Sigmoid colon (tissue), 7 donors: ENCODE measurements around the gene RASSF10. TPM values are rescaled to one million over a fixed set of nuclear protein-coding genes. Genes with fewer than 3 reads are reported as not detected.

ENCODE experiments used
- DNase-seq: peaks from one replicate; pipeline ENCODE4 v3.0.0-alpha.2; 2019
- H3K27ac ChIP-seq, 4 donors: fragments of 200-600 bp; sonication (generic); one replicate each; pipeline ENCODE4 v1.5.1; 2016 to 2019; ENCODE audit warnings: mild to moderate bottlenecking in 1 of 4
- H3K27me3 ChIP-seq, 3 donors: fragments of 200-600 bp; sonication (generic); one replicate each; pipeline ENCODE4 v1.5.1; 2019; ENCODE audit warnings: mild to moderate bottlenecking in 1 of 3
- H3K36me3 ChIP-seq, 4 donors: fragments of 200-600 bp; sonication (generic); one replicate each; pipeline ENCODE4 v1.5.1; 2016 to 2019
- H3K4me1 ChIP-seq, 4 donors: fragments of 200-600 bp; sonication (generic); one replicate each; pipeline ENCODE4 v1.5.1; 2017 to 2019
- H3K4me3 ChIP-seq, 4 donors: fragments of 200-600 bp; sonication (generic); one replicate each; pipeline ENCODE4 v1.5.1; 2017 to 2019; ENCODE audit warnings: mild to moderate bottlenecking in 2 of 4, moderate library complexity in 1 of 4
- H3K9me3 ChIP-seq, 4 donors: fragments of 200-600 bp in 3 of 4; sonication (generic) in 3 of 4; one replicate each; pipeline versions ENCODE4 v1.5.1 to v1.6.1; 2013 to 2019
- EP300 ChIP-seq, 4 donors: sonication (generic); formaldehyde crosslinking; IDR thresholded peaks; one replicate each; pipeline ENCODE4 v1.6.1; 2017; ENCODE audit warnings: antibody characterized with exemption in 4 of 4
- POLR2A ChIP-seq, 2 donors: fragments of 450-650 bp; IDR thresholded peaks; one replicate each; pipeline ENCODE4 v1.6.1; 2016; ENCODE audit warnings: antibody characterized with exemption in 2 of 2, mild to moderate bottlenecking in 2 of 2, moderate library complexity in 2 of 2
- POLR2AphosphoS5 ChIP-seq, 4 donors: sonication (generic); formaldehyde crosslinking; IDR thresholded peaks; one replicate each; pipeline ENCODE4 v1.6.1; 2017; ENCODE audit warnings: antibody characterized with exemption in 4 of 4
- WGBS, 2 donors: extraction: QIAGEN DNeasy Blood & Tissue Kit; methylation state at CpG; one replicate each; pipeline ENCODE4 v1.1.7; 2013; 5-methylcytosine and 5-hydroxymethylcytosine counted together
- intact Hi-C: fragments of 100-400 bp; cut with DNase I; formaldehyde crosslinking; loops from one replicate; pipeline ENCODE4 v1.15.1; 2023
- polyA plus RNA-seq, 3 donors: library from polyadenylated mRNA; stranded (reverse); fragments of 200-250 nt; gene quantifications; one replicate each; pipeline ENCODE4 v1.2.3, GENCODE V29; 2013
- total RNA-seq, 4 donors: library from RNA; depleted of rRNA; stranded (reverse); fragments of >200 nt; gene quantifications; one replicate each; pipeline ENCODE4 v1.1.0, GENCODE V29; 2016
- TF ChIP-seq, protein P1 (sequence below), 4 experiments: fragments of 450-650 bp in 3 of 4; fragments of 200-600 bp in 1 of 4; IDR thresholded peaks; one replicate each; pipeline ENCODE4 v1.5.1; 2016 to 2019; ENCODE audit warnings: antibody characterized with exemption in 4 of 4, mild to moderate bottlenecking in 3 of 4, moderate library complexity in 2 of 4
- donor health status: healthy with polysubstance abuse.
- donor health status: Bipolar disorder and iron deficiency.
- donor health status: healthy.

The RASSF10 gene
- total and polyA plus RNA-seq, 7 donors, result under 0.01 to 0.60 (median 0.38) TPM; not detected in 3

DNA sequence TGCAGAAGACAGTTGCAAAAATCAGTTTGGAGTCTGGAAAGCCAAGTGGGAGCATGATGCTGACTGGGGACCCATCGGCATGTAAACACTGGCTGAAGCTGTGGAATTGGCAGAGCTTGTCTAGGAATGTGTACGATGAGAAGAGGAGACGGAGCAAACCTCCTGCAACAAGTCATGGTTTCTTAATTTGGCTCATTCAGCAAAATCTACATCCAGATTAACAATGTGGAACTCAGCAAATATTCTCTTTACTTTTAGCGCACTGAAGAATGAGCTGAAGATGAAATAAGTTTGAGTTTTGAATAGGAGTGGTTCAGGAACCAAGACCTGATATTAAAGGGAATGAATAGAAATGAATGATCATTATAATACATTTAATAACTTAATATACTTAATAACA, 26.6 kb downstream of the RASSF10 start:
- 87 to 91% methylated on average over 4 of the region's 4 CpGs for WGBS, 2 donors

DNA sequence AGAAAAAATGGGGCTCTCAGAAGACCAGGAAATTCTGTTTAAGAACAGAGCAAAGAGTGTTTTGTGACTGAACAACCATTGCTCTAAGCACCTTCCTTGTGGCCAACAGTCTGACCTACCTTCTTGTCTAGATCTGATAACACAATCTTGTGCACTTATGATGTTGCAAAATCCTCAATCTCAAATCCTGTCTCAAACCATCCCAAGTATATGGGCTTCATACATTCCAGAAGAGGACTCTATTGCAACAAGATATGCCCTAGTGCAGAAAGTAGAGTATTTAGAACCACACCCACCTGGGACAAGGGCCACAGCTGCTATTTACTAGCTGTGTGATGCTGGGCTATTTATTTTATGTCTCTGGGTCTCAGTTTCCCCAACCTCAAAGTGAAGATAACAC, 27.1 kb downstream of the RASSF10 start:
- no peak overlapping the region for H3K27ac ChIP-seq
- no peak overlapping the region for H3K4me3 ChIP-seq
- H3K4me1 ChIP-seq, result no peaks in the 10 kb centered on the region
- no peak for DNase-seq
- H3K9me3 ChIP-seq, result no peaks in the 10 kb centered on the region
- no peak for TF ChIP-seq POLR2A (IDR thresholded peaks at IDR 0.05)
- TF ChIP-seq POLR2AphosphoS5 (IDR thresholded peaks at IDR 0.05), result no peak
- TF ChIP-seq EP300 (IDR thresholded peaks at IDR 0.05), result no peak
- TF ChIP-seq, protein P1, sequence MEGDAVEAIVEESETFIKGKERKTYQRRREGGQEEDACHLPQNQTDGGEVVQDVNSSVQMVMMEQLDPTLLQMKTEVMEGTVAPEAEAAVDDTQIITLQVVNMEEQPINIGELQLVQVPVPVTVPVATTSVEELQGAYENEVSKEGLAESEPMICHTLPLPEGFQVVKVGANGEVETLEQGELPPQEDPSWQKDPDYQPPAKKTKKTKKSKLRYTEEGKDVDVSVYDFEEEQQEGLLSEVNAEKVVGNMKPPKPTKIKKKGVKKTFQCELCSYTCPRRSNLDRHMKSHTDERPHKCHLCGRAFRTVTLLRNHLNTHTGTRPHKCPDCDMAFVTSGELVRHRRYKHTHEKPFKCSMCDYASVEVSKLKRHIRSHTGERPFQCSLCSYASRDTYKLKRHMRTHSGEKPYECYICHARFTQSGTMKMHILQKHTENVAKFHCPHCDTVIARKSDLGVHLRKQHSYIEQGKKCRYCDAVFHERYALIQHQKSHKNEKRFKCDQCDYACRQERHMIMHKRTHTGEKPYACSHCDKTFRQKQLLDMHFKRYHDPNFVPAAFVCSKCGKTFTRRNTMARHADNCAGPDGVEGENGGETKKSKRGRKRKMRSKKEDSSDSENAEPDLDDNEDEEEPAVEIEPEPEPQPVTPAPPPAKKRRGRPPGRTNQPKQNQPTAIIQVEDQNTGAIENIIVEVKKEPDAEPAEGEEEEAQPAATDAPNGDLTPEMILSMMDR (IDR thresholded peaks at IDR 0.05), result no peak
- no peaks in the 10 kb centered on the region for H3K36me3 ChIP-seq
- no peaks in the 10 kb centered on the region for H3K27me3 ChIP-seq
- intact Hi-C loops, result no loop called here

More for the DNA sequence above, 26.6 kb downstream of the RASSF10 start:
- Histone ChIP-seq H3K4me1 (no peaks in the 10 kb centered on the region), H3K9me3 (no peaks in the 10 kb centered on the region), H3K27ac (no peak overlapping the region), H3K27me3 (no peaks in the 10 kb centered on the region), H3K4me3 (no peak overlapping the region), H3K36me3 (no peaks in the 10 kb centered on the region)
- intact Hi-C loops, result no loop called here
- DNase-seq, result no peak
- TF ChIP-seq, protein P1 (IDR thresholded peaks at IDR 0.05), result no peak
- TF ChIP-seq POLR2AphosphoS5 (IDR thresholded peaks at IDR 0.05) (no peak), POLR2A (IDR thresholded peaks at IDR 0.05) (no peak), EP300 (IDR thresholded peaks at IDR 0.05) (no peak)

DNA sequence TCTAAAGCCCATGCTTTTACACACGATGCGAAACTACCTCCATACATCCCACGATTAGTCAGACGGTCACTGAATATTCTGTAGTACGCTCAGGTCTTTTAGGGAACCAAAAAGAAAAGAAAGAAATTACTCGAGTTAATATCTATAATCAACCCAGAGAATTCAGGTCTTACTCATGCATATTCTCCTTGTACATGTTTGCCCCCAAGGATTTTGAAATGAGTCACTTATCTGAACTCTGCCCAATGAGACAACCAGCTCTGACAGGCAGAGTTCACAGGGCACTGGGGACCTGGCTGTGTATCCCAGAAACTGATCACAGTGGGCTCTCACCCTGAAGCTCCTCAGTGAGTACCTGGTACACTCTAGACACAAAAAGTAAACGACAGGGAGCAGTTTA, 29.2 kb downstream of the RASSF10 start:
- Histone ChIP-seq H3K9me3 (no peaks in the 10 kb centered on the region), H3K27ac (no peak overlapping the region), H3K27me3 (no peaks in the 10 kb centered on the region), H3K4me3 (no peak overlapping the region), H3K36me3 (no peaks in the 10 kb centered on the region), H3K4me1 (no peaks in the 10 kb centered on the region)
- DNase-seq, result no peak
- intact Hi-C loops, result no loop called here
- TF ChIP-seq POLR2AphosphoS5 (IDR thresholded peaks at IDR 0.05), result no peak
- TF ChIP-seq, protein P1 (IDR thresholded peaks at IDR 0.05), result no peak
- no peak for TF ChIP-seq POLR2A (IDR thresholded peaks at IDR 0.05)
- TF ChIP-seq EP300 (IDR thresholded peaks at IDR 0.05), result no peak
- WGBS, 2 donors, result 89 to 92% methylated on average over 7 of the region's 7 CpGs

DNA sequence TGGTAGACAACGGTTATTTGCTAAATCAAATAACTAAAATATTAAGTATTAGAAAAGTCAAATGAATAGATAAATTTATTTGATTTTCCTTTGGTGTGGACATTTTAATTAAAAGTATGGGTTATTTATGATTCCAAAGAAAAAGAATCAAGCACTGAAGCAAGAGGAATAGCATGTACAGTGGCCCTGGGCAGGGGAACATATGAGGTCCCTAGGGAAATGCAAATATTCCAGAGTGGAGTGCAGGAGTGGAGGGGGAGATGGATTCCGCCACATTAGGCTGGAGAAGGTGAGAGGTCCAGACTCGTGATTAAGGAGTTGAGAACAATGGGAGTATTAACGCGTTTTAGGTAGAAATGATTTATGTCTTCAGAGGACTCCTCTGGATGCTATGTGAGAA, 30.0 kb downstream of the RASSF10 start:
- 93 to 94% methylated on average over 5 of the region's 5 CpGs for WGBS, 2 donors
- H3K27ac ChIP-seq, result no peak overlapping the region
- no peak for DNase-seq
- intact Hi-C loops, result no loop called here
- H3K4me1 ChIP-seq, result no peaks in the 10 kb centered on the region
- H3K36me3 ChIP-seq, result no peaks in the 10 kb centered on the region
- no peaks in the 10 kb centered on the region for H3K27me3 ChIP-seq
- no peak for TF ChIP-seq EP300 (IDR thresholded peaks at IDR 0.05)
- TF ChIP-seq POLR2AphosphoS5 (IDR thresholded peaks at IDR 0.05), result no peak
- H3K9me3 ChIP-seq, result no peaks in the 10 kb centered on the region
- no peak overlapping the region for H3K4me3 ChIP-seq

DNA sequence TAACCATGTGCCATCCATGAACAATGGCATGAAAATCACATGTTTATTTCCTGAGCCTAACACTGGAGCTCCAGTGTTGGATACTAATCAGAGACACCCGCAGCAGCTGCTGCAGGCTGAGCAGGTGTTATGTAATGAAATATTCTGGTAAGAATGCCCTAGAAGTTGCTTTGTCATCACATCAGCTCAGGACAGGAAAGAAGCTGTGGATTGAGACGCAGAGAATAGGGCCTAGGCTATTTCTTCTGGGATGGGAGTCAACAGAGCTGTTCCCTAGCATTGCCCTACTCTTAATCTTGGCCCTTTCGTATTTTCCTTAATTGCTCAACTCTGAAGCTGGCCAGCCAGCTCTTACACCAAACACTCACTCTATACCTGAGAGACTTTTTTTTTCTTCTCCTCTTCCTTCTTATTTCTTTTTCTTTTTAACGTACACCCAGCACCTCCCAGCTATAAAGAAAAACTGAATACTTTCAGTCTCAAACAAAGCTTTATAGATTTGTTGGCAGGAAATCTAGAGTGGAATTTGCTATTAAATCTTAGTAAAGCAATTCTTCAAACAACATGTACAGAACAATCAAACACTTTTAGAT, 31.9 kb downstream of the RASSF10 start:
- no peak overlapping the region for H3K4me3 ChIP-seq
- intact Hi-C loops, result no loop called here
- H3K36me3 ChIP-seq, result no peaks in the 10 kb centered on the region
- DNase-seq, result no peak
- no peak overlapping the region for H3K27ac ChIP-seq
- WGBS, 2 donors, result 14 to 32% methylated on average over 4 of the region's 4 CpGs
- H3K4me1 ChIP-seq, result no peaks in the 10 kb centered on the region
- H3K9me3 ChIP-seq, result no peaks in the 10 kb centered on the region
- H3K27me3 ChIP-seq, result no peaks in the 10 kb centered on the region
- TF ChIP-seq, protein P1 (IDR thresholded peaks at IDR 0.05), result no peak
- TF ChIP-seq POLR2AphosphoS5 (IDR thresholded peaks at IDR 0.05) (no peak), EP300 (IDR thresholded peaks at IDR 0.05) (no peak), POLR2A (IDR thresholded peaks at IDR 0.05) (no peak)
